K562 (cell line): ENCODE results near the gene KCNA10. TPM values are rescaled to one million over a fixed set of nuclear protein-coding genes. Genes with fewer than 3 reads are reported as not detected.

Experiments used
- ATAC-seq: fragments of 200-7000 bp; cut with Tn5 transposase; 3 replicates; pipeline ENCODE4 v1.9.1; 2020; ENCODE audit warnings: moderate library complexity
- Bru-seq: library from RNA; stranded (reverse); fragments of 400-500 nt; gene quantifications from one replicate; lab custom pipeline; 2021; lab: Mats Ljungman, UMichigan
- BruChase-seq, 2 experiments: library from RNA; stranded (reverse); fragments of 400-500 nt; gene quantifications; one replicate each; lab custom pipeline; 2021; lab: Mats Ljungman, UMichigan
- BruUV-seq: library from RNA; stranded (reverse); fragments of 400-500 nt; replicated peaks from 2 replicates; lab custom pipeline; 2021; lab: Mats Ljungman, UMichigan
- CTCF ChIA-PET: fragments of 300-600 bp; formaldehyde crosslinking; extraction: SDS; loops from one replicate; lab custom pipeline; 2021; ENCODE audit warnings: low intra/inter-chr PET ratio; lab: Yijun Ruan, JAX
- POLR2A ChIA-PET: fragments of 300-600, 350-650 bp; sonication (Branson Sonifier 250); formaldehyde crosslinking; extraction: SDS; loops from one replicate; lab custom pipeline; 2021; ENCODE audit warnings: antibody characterized with exemption, inconsistent platforms; lab: Yijun Ruan, JAX
- DNase-seq, 4 experiments: peaks; one replicate each; pipeline versions ENCODE4 v3.0.0 to v3.0.0-alpha.2; 2011 to 2018; ENCODE audit warnings: low spot score in 3 of 4, mixed read lengths in 3 of 4; ENCODE audit errors: extremely low read depth in 1 of 4
- FAIRE-seq: peaks from 2 replicates; lab custom pipeline; 2011; peaks lifted over from hg19 to GRCh38; lab: Jason Lieb, UNC
- H2AFZ ChIP-seq: 2 replicates; pipeline ENCODE4 v1.6.0; 2011; ENCODE audit warnings: low read depth, low read length, control low read depth, inconsistent platforms
- H3K27ac ChIP-seq: fragments of 200-600 bp; 3 replicates; pipeline ENCODE4 v1.8.0; 2011; ENCODE audit warnings: low read depth, mild to moderate bottlenecking, control low read depth, inconsistent platforms, low read length, moderate library complexity, mixed read lengths; ENCODE audit errors: extremely low read depth
- H3K27me3 ChIP-seq, 2 experiments: fragments of 300-600 bp in 1 of 2; 2 replicates in 1 of 2; 3 replicates in 1 of 2; pipeline versions ENCODE4 v1.6.0 to v1.8.0; 2011; ENCODE audit warnings: inconsistent platforms in 2 of 2, low read length in 2 of 2, mild to moderate bottlenecking in 1 of 2, mixed read lengths in 1 of 2, moderate library complexity in 1 of 2; ENCODE audit not compliant: control insufficient read depth in 2 of 2, insufficient read depth in 2 of 2
- H3K36me3 ChIP-seq: fragments of 300-600 bp; 3 replicates; pipeline ENCODE4 v1.8.0; 2011; ENCODE audit warnings: mild to moderate bottlenecking, low read length, inconsistent platforms; ENCODE audit not compliant: control insufficient read depth, insufficient read depth
- H3K4me1 ChIP-seq, 2 experiments: fragments of 200-600 bp in 1 of 2; replicated peaks in 1 of 2; 2 replicates in 1 of 2; 3 replicates in 1 of 2; pipeline versions ENCODE4 v1.5.1 to v1.8.0; 2011; ENCODE audit warnings: inconsistent platforms in 2 of 2, low read length in 2 of 2, mild to moderate bottlenecking in 1 of 2, mixed read lengths in 1 of 2, moderate library complexity in 1 of 2; ENCODE audit not compliant: control insufficient read depth in 2 of 2, insufficient read depth in 2 of 2
- H3K4me2 ChIP-seq: 2 replicates; pipeline ENCODE4 v1.6.1; 2011; ENCODE audit warnings: low read length, control low read depth, inconsistent platforms, mixed read lengths; ENCODE audit not compliant: insufficient read depth
- H3K4me3 ChIP-seq: fragments of 200-600 bp; sonication (generic), shearing (Covaris generic); 2 replicates; pipeline ENCODE4 v1.5.1; 2016; ENCODE audit warnings: control low read depth, inconsistent platforms
- H3K79me2 ChIP-seq: fragments of 200-600 bp; 3 replicates; pipeline ENCODE4 v1.8.0; 2011; ENCODE audit warnings: low read length, inconsistent platforms; ENCODE audit not compliant: control insufficient read depth, insufficient read depth
- H3K9ac ChIP-seq, 2 experiments: 2 replicates each; pipeline versions ENCODE4 v1.6.0 to v1.6.1; 2011; ENCODE audit warnings: low read depth in 2 of 2, low read length in 2 of 2, control low read depth in 1 of 2, inconsistent platforms in 1 of 2, mild to moderate bottlenecking in 1 of 2, mixed read lengths in 1 of 2; ENCODE audit not compliant: insufficient read depth in 1 of 2
- H3K9me1 ChIP-seq: one replicate; pipeline ENCODE4 v1.6.0; 2011; ENCODE audit warnings: inconsistent platforms, mild to moderate bottlenecking, low read length, moderate library complexity; ENCODE audit not compliant: control insufficient read depth, insufficient read depth
- H3K9me3 ChIP-seq: replicated peaks from 2 replicates; pipeline ENCODE4 v1.5.1; 2011; ENCODE audit warnings: low read depth, low read length, inconsistent platforms; ENCODE audit not compliant: control insufficient read depth, insufficient read depth
- H4K20me1 ChIP-seq: replicated peaks from 2 replicates; pipeline ENCODE4 v1.6.1; 2011; ENCODE audit warnings: low read length, inconsistent platforms, mixed read lengths; ENCODE audit not compliant: control insufficient read depth, insufficient read depth
- E2F6 ChIP-seq, 2 experiments: IDR thresholded peaks; 2 replicates each; pipeline ENCODE4 v1.6.1; 2011; ENCODE audit warnings: borderline replicate concordance in 1 of 2, control low read depth in 1 of 2, low read depth in 1 of 2, low read length in 1 of 2, mild to moderate bottlenecking in 1 of 2, mixed read lengths in 1 of 2, moderate library complexity in 1 of 2; ENCODE audit not compliant: insufficient read depth in 1 of 2, insufficient read length in 1 of 2, poor library complexity in 1 of 2, severe bottlenecking in 1 of 2; ENCODE audit errors: extremely low read depth in 1 of 2
- NFIC ChIP-seq: fragments of 450-650 bp; IDR thresholded peaks from 2 replicates; pipeline ENCODE4 v1.6.1; 2017; ENCODE audit warnings: mild to moderate bottlenecking, inconsistent platforms
- WGBS: fragments of 100-300 bp; shearing (Covaris generic); methylation state at CpG from one replicate; pipeline ENCODE4 v1.1.6; 2016; ENCODE audit warnings: low coverage, mixed read lengths; ENCODE audit not compliant: insufficient coverage; ENCODE audit errors: missing lambda C conversion rate; 5-methylcytosine and 5-hydroxymethylcytosine counted together
- in situ Hi-C: fragments of 300-500 bp; cut with MboI; formaldehyde crosslinking; loops from 4 replicates; pipeline ENCODE4 v1.15.0; 2018; ENCODE audit warnings: inconsistent platforms, mixed read lengths
- intact Hi-C: fragments of 100-400 bp; cut with micrococcal nuclease; formaldehyde crosslinking; loops from 2 replicates; pipeline ENCODE4 v1.14.2; 2022
- long read RNA-seq, 3 experiments: library from polyadenylated mRNA in 2 of 3; library from RNA in 1 of 3; unstranded in 2 of 3; stranded (forward) in 1 of 3; transcript quantifications; one replicate each; pipeline ENCODE4 v2.0.0, GENCODE V29; 2019 to 2022
- polyA minus RNA-seq, 3 experiments: library from RNA; depleted of rRNA, polyadenylated mRNA; stranded (reverse); fragments of >200 nt; gene quantifications; 2 replicates each; pipeline ENCODE4 v1.2.3, GENCODE V29; 2011
- polyA plus RNA-seq, 8 experiments: library from polyadenylated mRNA; depleted of rRNA in 4 of 8; stranded (reverse) in 5 of 8; unstranded in 3 of 8; fragments of >200 nt; fragmentation: Nextera tagmentation in 2 of 8; fragmentation: Illumina TruSeq in 1 of 8; extraction: Ambion mirVana in 2 of 8; extraction: Trizol in 1 of 8; gene quantifications; 2 replicates each; pipeline versions ENCODE4 v1.2.1 to v1.2.3, GENCODE V29; 2011 to 2014; ENCODE audit warnings: inconsistent platforms in 1 of 8, missing spikeins in 1 of 8
- total RNA-seq, 7 experiments: library from RNA; depleted of rRNA in 6 of 7; stranded (reverse); fragments of >200 nt in 6 of 7; fragmentation: Illumina TruSeq in 2 of 7; extraction: Trizol in 2 of 7; gene quantifications; 2 replicates each; pipeline versions ENCODE4 v1.2.1 to v1.2.3, GENCODE V29; 2011 to 2021; ENCODE audit warnings: low replicate concordance in 1 of 7

Gene KCNA10
- not detected in 2 replicates for total RNA-seq (2011; cell fraction: chromatin; rRNA removed; ENCODE audit: low replicate concordance)
- not detected in 2 replicates for total RNA-seq (2011; cell fraction: nucleolus; rRNA removed)
- total RNA-seq (2011; cell fraction: nucleoplasm; rRNA removed): not detected in 2 replicates
- total RNA-seq (2014; rRNA removed) (not detected in 2 replicates), total RNA-seq (2014; rRNA removed; fragmentation: Illumina TruSeq; extraction: Trizol) (not detected in 2 replicates), total RNA-seq (2015; rRNA removed; fragmentation: Illumina TruSeq; extraction: Trizol) (not detected in 2 replicates), total RNA-seq (2021) (not detected in 2 replicates), polyA plus RNA-seq (2011; rRNA removed) (not detected in 2 replicates), polyA plus RNA-seq (2014; fragmentation: Illumina TruSeq; extraction: Trizol) (not detected in 2 replicates), polyA plus RNA-seq (2014; fragmentation: Nextera tagmentation; extraction: Ambion mirVana) (not detected), polyA plus RNA-seq (2014; rRNA removed) (not detected in 2 replicates), polyA minus RNA-seq (2011; rRNA and poly(A)+ RNA removed) (not detected in 2 replicates), Bru-seq, nascent RNA (not detected), BruChase-seq, experiment 1, labeled RNA remaining after a 2-hour chase (not detected), BruChase-seq, experiment 2, labeled RNA remaining after a 6-hour chase (not detected)
- not detected in 2 replicates for polyA plus RNA-seq (2011; cell fraction: cytosol; rRNA removed)
- polyA plus RNA-seq (2011; cell fraction: nucleus; rRNA removed): not detected in 2 replicates
- not detected in 2 replicates for polyA plus RNA-seq (2012)
- not detected in 2 replicates for polyA minus RNA-seq (2011; cell fraction: cytosol; rRNA and poly(A)+ RNA removed)
- polyA minus RNA-seq (2011; cell fraction: nucleus; rRNA and poly(A)+ RNA removed): not detected in 2 replicates
- long read RNA-seq, experiment 1: 0 reads
- long read RNA-seq, experiment 2: 0 reads
- long read RNA-seq, experiment 3: 0 reads

DNA sequence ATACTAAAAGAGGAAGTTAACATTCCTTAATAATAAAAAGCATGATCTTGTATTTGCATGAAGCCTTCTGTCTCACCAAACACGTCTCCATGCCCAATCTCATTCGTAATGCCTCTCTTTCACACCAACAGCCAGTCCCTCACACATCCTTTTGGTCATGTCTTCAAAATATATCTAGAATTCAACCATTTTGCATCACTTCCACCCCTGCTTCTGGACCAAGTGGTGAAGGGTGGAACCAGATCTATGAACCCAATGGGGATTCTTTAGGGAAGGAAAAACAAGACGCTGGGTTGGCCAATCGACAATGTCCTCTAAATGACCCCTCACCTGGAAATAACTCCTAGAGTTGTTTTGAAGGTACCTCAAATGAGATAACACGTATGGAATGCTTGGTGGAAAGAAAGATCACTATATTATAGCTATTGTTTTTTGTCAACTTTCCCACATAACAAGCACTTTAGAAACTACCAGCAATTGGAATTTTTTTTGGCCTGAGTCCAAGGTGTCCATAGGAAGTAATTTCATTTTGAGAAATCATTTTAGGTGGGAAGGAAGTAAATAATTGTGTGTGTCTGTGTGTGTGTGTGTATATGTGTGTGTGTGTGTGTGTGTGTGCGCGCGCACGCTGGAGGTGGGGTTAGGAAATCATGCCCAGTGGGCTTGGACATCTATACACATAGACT, at the start of gene KCNA10:
KCNA10 (minus strand) TSS at position 51 of the 686 bp plus-strand sequence. CDS start 388 bp downstream, outside the sequence.
- BruUV-seq: no TSS peak
- no peak for ATAC-seq
- no peaks in the 10 kb centered on the region for H3K9me3 ChIP-seq
- DNase-seq: no peak
- H3K4me2 ChIP-seq: no peak within 1 kb of the TSS
- ChIA-PET POLR2A (interaction anchor here (1.2 kb wide), 1 partner anchor 17 kb away, joined by 5 read pairs; no protein-coding TSS in a partner anchor), CTCF (interaction anchor here (0.9 kb wide), 1 partner anchor 98 kb away, joined by 3 read pairs; no protein-coding TSS in a partner anchor)
- intact Hi-C loops: no loop called here
- H3K27ac ChIP-seq: no peak within 1 kb of the TSS
- 19% methylated on average over 9 of the region's 9 CpGs for WGBS
- peaks cover 2 to 33% of the 10 kb centered on the region in 2 experiments; a peak in 4 of 5 replicates for H3K27me3 ChIP-seq
- peaks cover 3% of the 10 kb centered on the region for H4K20me1 ChIP-seq
- no peak for FAIRE-seq
- H3K36me3 ChIP-seq: no peaks in the 10 kb centered on the region
- H3K4me1 ChIP-seq: no peaks in the 10 kb centered on the region
- no peak within 1 kb of the TSS for H3K4me3 ChIP-seq
- H3K9me1 ChIP-seq: no peaks in the 10 kb centered on the region
- no peak within 1 kb of the TSS for H3K9ac ChIP-seq
- in situ Hi-C loops: loop anchor here (10.0 kb wide), 1 partner anchor 476 kb away; no protein-coding TSS in a partner anchor
- H3K79me2 ChIP-seq: no peaks in the 10 kb centered on the region
- peak; percentile 36; the same call in 1 of the 2 replicates for TF ChIP-seq NFIC
- no peak for TF ChIP-seq E2F6 (IDR thresholded peaks at IDR 0.05; ENCODE audit: borderline replicate concordance in 1 of 2, extremely low read depth in 1 of 2, insufficient read depth in 1 of 2, insufficient read length in 1 of 2, low read depth in 1 of 2, low read length in 1 of 2, poor library complexity in 1 of 2, severe bottlenecking in 1 of 2)
- H2AFZ ChIP-seq: no peak within 1 kb of the TSS
